ENCODE measurements around the gene DENND4A. TPM values are rescaled to one million over a fixed set of nuclear protein-coding genes. Genes with fewer than 3 reads are reported as not detected.

Gene DENND4A
- total and polyA plus RNA-seq, 9 of the 15 experiments (the other 6 are each of a cell fraction or from before 2014, with no cell fraction given): 6.8 to 32.3 (median 19.9) TPM

GRCh38 chr15:65804252-65804931, 12.3 kb upstream of the DENND4A start (continued):
- TF ChIP-seq ZNF175 (CRISPR knock-in tag; IDR thresholded peaks at IDR 0.05; ENCODE audit: low read depth) (0 out of 2 replicates have a peak, but pooled peaks have one; percentile 4), REST (IDR thresholded peaks at IDR 0.05; ENCODE audit: borderline replicate concordance) (no peak), REST (CRISPR knock-in tag; IDR thresholded peaks at IDR 0.05; ENCODE audit: low read depth) (no peak), TEAD4 (IDR thresholded peaks at IDR 0.05; ENCODE audit: low read length) (no peak), TEAD4 (CRISPR knock-in tag; IDR thresholded peaks at IDR 0.05; ENCODE audit: borderline replicate concordance) (no peak), ZKSCAN1 (IDR thresholded peaks at IDR 0.05; ENCODE audit: low read depth, low read length) (no peak), NCOA6 (IDR thresholded peaks at IDR 0.05) (no peak), ZNF121 (CRISPR knock-in tag; conservative IDR thresholded peaks at IDR 0.05) (no peak), ZBTB9 (CRISPR knock-in tag; IDR thresholded peaks at IDR 0.05) (no peak)
